GM20000 (cell line): ENCODE results near the gene SMOC2.

ENCODE experiments used
- DNase-seq: peaks from one replicate; pipeline ENCODE4 v3.0.0; 2012; ENCODE audit warnings: low spot score
- TF ChIP-seq, protein P1 (sequence below): IDR thresholded peaks from 2 replicates; pipeline ENCODE4 v1.5.1; 2012; ENCODE audit warnings: mild to moderate bottlenecking, control low read depth; ENCODE audit errors: extremely low read depth, missing control alignments

Gene SMOC2

DNA sequence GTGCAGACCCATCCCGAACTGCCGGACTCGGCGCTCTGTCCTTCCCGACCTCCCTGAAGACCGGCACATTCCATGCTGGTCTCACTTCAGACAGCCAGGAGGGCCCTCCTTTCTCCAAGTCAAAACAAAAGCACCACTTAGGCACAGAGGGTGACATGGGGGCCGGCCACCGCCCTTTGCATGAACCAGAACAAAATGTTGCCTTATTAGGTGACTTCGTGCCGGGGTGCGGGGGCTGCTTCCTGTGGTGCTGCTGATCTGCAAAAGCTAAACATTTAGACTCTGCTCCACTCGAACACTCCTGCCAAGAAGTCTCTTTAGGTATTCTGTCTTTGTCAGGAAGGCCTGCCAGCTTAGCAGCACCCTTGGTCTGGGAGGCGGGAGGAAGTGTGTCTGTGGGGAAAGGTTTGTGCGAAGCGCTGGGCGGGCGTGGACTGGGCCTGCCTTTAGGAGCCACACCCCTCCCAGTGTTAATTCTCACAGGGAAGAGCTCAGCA is 133.8 kb downstream of the SMOC2 start:
- no peak for DNase-seq
- TF ChIP-seq, protein P1, sequence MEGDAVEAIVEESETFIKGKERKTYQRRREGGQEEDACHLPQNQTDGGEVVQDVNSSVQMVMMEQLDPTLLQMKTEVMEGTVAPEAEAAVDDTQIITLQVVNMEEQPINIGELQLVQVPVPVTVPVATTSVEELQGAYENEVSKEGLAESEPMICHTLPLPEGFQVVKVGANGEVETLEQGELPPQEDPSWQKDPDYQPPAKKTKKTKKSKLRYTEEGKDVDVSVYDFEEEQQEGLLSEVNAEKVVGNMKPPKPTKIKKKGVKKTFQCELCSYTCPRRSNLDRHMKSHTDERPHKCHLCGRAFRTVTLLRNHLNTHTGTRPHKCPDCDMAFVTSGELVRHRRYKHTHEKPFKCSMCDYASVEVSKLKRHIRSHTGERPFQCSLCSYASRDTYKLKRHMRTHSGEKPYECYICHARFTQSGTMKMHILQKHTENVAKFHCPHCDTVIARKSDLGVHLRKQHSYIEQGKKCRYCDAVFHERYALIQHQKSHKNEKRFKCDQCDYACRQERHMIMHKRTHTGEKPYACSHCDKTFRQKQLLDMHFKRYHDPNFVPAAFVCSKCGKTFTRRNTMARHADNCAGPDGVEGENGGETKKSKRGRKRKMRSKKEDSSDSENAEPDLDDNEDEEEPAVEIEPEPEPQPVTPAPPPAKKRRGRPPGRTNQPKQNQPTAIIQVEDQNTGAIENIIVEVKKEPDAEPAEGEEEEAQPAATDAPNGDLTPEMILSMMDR = no peak

DNA sequence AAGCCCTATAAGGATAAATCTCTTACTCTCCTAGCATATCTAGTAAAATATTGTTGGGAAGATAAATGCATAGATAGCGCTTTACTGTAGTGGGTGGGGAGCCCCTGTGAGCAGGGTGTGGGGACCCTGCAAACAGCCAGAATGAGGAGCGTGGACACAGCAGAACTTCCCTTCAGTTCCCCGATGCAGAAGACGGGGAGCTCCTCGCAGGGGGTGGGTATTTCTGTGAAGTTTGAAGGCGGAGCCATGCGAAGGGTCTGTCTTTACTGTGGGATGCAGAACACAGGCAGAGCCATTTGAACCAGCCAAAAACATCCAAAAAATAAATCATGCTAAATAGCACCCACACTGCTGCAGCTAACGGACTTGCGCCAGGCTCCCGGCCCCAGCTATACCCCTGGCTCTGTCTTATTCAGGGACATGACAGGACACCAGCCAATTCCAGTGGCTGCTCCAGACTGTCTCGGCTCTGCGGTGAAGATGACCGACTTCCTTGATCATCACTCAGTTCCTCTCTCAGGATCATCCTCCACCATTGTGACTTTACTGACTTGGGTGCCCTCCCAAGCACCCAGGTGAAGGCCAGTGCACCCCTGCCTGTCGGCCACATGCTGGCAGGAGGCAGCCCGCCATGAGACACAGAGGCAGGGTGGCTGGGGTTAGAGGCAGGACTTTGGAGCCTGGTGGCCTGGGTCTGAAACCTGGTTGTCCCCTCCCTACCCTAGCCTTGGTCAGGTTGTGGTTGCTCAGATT is 134.5 kb downstream of the SMOC2 start:
- no peak for DNase-seq
- TF ChIP-seq, protein P1 = no peak

DNA sequence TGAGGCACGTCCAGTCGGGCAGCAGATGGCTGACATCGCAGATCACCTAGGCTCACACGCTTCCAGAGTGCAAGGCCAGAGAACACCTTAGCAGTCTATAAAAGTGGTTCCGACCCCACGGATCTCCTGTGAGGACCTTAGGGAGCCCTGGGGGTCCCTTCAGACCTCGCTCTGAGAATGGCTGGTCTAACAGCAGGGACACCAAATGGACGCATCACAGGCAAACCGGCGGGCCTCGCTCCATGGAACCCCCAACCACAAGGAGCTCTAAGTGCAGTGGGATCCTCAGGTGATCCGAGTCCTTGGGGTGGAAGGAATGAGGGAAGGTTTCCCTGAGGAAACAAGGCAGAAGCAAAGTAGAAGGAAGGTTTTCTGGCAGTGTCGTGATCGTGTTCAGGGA is 135.4 kb downstream of the SMOC2 start:
- DNase-seq = no peak
- TF ChIP-seq, protein P1 = no peak

DNA sequence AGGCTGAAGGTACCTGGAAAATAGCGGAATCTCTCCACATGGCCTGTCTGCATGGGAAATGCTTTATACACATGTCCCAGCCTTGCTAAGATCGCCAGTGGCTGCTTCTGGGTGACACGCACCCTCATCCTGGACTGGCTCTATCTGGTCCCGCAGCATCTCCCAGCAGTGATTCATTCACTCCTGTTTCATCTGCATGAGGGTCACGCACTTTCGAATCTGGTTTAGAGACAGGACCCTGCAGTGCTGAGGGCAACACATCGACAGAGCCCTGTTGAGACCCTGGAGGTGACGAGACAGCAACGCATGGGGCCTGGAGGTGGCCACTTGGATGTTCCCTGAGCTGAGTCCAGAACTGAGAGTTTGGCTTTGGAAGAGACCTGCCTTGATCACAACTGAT is 136.5 kb downstream of the SMOC2 start:
- DNase-seq = no peak
- TF ChIP-seq, protein P1 = no peak

DNA sequence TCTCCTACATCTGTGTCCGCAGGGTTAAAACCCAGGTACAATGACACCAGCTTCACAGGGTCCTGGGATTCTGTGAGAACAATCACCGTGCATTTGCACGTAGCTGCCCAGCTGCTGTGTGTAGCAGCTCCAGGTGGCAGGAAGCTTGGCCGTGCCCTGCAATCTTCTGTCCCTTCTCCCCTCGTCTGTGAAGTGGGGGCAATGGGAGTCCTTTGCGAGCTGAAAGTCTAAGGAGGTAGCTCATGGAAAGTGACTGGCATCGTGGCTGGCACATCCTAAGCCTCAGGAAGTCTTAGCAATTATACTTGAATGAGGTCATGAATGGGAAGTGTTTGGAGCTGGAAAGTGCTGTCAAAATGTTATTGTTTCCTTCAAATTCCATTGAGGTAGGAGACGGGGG is 137.1 kb downstream of the SMOC2 start:
- no peak for DNase-seq
- TF ChIP-seq, protein P1 = no peak

DNA sequence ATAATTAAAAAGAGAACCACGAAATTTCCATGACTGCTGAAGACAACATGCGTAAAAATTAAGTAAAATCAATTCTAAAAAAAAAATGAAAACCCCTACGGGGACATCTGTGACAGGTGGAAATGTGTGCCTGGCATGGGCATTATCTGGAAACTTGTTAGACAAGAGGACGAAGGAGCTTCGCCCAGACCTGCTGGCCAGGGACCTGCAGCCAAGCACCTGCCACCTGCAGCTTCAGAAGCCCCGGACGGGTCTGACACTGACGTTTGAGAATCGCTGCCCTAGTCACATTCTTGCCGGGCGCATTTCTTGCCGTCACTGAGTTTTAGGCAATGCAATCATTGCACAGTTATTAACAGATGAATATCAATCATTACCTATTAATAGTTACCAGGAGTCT is 140.3 kb downstream of the SMOC2 start:
- TF ChIP-seq, protein P1 = no peak

DNA sequence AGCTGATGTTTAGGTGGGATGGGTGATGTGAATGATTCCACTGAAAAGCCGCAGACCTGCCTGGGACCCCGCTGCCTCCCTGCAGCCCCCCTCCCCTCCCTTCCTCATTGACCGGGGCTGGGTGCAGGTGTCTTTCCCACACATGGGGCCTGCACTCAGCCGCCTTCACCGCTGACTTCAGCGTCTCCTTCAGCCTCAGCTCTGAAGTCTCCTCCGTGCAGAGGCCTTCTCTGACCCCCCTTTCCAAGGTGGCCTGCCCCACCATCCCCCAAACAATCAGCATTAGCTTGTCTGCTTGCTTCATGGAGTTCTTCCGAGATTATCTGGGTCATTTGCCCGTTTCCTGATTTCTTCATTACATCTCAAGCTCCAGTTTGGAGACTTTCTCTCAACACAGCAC is 140.7 kb downstream of the SMOC2 start:
- no peak for DNase-seq
- TF ChIP-seq, protein P1 = no peak

More for the DNA sequence above, 140.3 kb downstream of the SMOC2 start:
- DNase-seq = no peak
